BE2C (cell line): ENCODE data around the gene PTPRN2.

ENCODE experiments used
- DNase-seq: peaks from one replicate; pipeline ENCODE4 v3.0.0-alpha.2; 2020
- H3K27me3 ChIP-seq: fragments of 250-450 bp; sonication (Bioruptor Pico); 2 replicates; pipeline ENCODE4 v1.5.1; 2020; ENCODE audit warnings: mild to moderate bottlenecking
- H3K36me3 ChIP-seq: fragments of 250-450 bp; sonication (Bioruptor Pico); 2 replicates; pipeline ENCODE4 v1.5.1; 2020; ENCODE audit warnings: mild to moderate bottlenecking
- H3K4me1 ChIP-seq: fragments of 250-450 bp; sonication (Bioruptor Pico); 2 replicates; pipeline ENCODE4 v1.5.1; 2020
- H3K4me3 ChIP-seq: 2 replicates; pipeline ENCODE4 v1.5.1; 2011; ENCODE audit warnings: low read depth, low read length
- H3K9me3 ChIP-seq: fragments of 250-450 bp; sonication (Bioruptor Pico); 2 replicates; pipeline ENCODE4 v1.5.1; 2020
- TF ChIP-seq, protein P1 (sequence below): IDR thresholded peaks from 2 replicates; pipeline ENCODE4 v1.5.1; 2012; ENCODE audit warnings: mild to moderate bottlenecking, low read depth, low read length

Gene PTPRN2

DNA sequence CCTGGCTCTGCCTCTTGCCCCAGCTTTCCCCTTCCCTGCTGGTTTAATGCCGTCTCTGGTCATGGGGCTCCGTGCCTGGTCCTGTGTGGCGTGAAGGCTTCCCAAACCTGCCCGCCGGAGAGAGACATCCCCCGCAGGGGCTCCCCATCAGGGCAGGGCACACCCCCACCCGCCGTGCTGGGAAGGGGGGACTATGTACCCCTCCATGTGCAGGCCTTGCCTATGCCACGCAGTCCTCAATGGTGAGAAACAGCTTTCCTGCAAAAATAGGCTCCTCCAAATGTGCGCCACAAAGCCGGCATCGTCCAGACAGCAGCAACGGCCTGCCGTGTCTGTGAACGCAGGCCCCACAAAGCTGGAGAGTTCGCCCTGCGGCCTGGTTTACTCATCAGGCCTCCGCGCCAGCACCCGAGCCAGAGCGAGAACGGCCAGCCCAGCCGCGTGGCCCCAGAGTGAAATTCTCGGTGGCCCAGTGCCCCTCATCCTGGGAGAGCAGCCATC, 937.4 kb downstream of the PTPRN2 start:
- H3K9me3 ChIP-seq = no peaks in the 10 kb centered on the region
- H3K4me1 ChIP-seq = no peaks in the 10 kb centered on the region
- no peaks in the 10 kb centered on the region for H3K27me3 ChIP-seq
- no peaks in the 10 kb centered on the region for H3K36me3 ChIP-seq
- TF ChIP-seq, protein P1, sequence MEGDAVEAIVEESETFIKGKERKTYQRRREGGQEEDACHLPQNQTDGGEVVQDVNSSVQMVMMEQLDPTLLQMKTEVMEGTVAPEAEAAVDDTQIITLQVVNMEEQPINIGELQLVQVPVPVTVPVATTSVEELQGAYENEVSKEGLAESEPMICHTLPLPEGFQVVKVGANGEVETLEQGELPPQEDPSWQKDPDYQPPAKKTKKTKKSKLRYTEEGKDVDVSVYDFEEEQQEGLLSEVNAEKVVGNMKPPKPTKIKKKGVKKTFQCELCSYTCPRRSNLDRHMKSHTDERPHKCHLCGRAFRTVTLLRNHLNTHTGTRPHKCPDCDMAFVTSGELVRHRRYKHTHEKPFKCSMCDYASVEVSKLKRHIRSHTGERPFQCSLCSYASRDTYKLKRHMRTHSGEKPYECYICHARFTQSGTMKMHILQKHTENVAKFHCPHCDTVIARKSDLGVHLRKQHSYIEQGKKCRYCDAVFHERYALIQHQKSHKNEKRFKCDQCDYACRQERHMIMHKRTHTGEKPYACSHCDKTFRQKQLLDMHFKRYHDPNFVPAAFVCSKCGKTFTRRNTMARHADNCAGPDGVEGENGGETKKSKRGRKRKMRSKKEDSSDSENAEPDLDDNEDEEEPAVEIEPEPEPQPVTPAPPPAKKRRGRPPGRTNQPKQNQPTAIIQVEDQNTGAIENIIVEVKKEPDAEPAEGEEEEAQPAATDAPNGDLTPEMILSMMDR = no peak
- no peak overlapping the region for H3K4me3 ChIP-seq
- DNase-seq = no peak

DNA sequence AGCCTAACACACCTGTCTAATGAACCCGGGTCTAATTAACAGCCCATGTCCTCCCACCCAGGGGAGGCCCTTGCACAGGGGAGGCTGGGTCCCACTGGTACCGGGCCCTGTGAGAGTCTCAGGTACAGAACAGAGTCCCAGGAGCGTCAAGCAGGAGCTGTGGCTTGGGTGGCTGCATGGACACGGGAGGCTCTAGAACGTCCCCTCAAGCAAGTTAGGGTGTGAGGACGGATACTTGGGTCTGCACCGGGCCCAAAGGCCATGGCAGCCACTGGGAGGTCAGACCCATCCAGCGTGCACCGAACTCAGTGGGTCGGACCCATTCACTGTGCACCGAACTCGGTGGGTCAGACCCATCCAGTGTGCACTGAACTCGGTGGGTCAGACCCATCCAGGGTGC, 941.1 kb downstream of the PTPRN2 start:
- DNase-seq = no peak
- H3K4me3 ChIP-seq = no peak overlapping the region
- no peaks in the 10 kb centered on the region for H3K36me3 ChIP-seq
- no peaks in the 10 kb centered on the region for H3K4me1 ChIP-seq
- H3K27me3 ChIP-seq = no peaks in the 10 kb centered on the region
- H3K9me3 ChIP-seq = no peaks in the 10 kb centered on the region
- TF ChIP-seq, protein P1 = no peak

DNA sequence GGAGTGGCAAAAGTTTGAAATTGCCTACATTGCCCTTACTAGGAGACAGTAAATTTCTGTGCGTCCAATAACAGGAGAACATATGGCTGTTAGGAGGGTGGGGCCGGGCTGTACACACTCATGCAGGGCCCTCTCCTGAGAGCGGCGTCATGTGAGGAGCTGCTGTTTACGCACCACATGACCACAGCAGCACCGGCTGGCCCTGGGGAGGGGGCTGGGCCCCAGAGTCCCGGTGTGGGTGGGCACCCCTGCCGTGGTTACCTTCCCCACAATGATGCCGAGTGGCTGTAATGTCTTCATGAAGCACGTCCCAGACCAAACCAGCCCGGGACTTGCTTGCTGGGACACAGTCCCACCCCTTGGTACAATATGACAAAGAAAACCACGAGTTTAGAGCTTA, 942.1 kb downstream of the PTPRN2 start:
- H3K36me3 ChIP-seq = no peaks in the 10 kb centered on the region
- no peaks in the 10 kb centered on the region for H3K9me3 ChIP-seq
- H3K4me1 ChIP-seq = no peaks in the 10 kb centered on the region
- DNase-seq = no peak
- H3K4me3 ChIP-seq = no peak overlapping the region
- H3K27me3 ChIP-seq = no peaks in the 10 kb centered on the region
- TF ChIP-seq, protein P1 = no peak

DNA sequence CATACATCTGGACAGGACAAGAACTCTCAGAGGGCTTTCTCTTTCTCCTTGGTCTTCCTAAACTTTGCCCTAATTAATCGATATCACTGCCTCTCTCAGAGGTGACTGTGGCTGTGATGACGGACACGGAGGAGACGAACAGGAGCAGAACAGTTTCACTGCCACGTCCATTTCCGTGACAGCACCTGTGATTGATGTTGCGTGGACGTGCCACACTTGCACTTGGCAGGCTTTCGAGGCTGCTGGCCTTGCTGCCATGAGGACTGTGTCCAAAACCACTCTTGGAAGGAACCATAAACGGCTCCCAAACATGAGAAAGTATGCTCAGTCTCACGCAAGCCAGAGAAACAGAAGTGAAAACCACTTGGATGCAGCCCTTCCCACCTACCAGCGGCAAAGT, 942.7 kb downstream of the PTPRN2 start:
- H3K4me1 ChIP-seq = no peaks in the 10 kb centered on the region
- no peak for DNase-seq
- H3K36me3 ChIP-seq = no peaks in the 10 kb centered on the region
- no peak overlapping the region for H3K4me3 ChIP-seq
- H3K27me3 ChIP-seq = no peaks in the 10 kb centered on the region
- H3K9me3 ChIP-seq = no peaks in the 10 kb centered on the region
- TF ChIP-seq, protein P1 = no peak

DNA sequence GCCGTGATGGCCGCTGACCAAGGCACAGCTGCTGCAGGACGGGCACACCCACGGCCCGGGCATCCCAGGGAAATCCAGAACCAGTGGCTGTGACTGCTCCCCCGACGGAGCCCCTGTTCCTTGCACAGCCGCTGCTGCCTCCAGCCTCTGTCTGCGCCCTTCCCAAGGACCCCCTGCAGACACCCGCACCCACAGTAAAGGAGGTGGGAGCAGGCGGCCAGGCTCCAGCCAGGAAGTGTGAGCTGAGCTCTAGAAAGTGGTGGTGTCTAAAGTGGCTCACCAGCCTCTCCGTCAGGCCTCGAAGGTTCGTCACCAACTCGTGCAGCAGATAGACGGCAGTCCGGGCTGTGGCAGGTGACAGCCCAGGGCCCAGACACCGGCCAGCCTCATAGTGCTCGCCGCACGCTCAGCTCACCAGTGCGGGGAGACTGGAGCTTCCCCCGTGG, 944.1 kb downstream of the PTPRN2 start:
- DNase-seq = no peak
- Histone ChIP-seq H3K4me1 (no peaks in the 10 kb centered on the region), H3K4me3 (no peak overlapping the region), H3K36me3 (no peaks in the 10 kb centered on the region), H3K9me3 (no peaks in the 10 kb centered on the region; the same call in 1 of the 2 replicates), H3K27me3 (no peaks in the 10 kb centered on the region)
- TF ChIP-seq, protein P1 = no peak

DNA sequence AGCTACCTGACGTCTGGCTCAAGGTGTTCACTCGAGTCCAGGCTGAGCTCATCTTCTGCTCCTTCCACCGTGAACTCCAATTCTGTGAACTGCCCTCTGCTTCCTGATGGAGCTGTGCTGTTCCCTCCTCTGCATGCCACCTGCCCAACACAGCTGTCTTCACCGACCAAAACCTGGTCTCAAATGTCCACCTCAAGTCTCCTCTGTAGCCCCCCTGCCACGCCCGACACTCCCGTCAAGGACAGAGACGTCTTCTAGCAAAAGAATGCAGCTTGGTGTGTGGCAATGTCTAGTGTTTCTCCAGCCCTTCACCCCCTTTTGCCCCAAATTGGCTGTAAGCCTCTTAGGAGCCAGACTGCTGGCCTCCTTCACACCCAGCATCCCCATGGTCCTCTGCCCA, 945.8 kb downstream of the PTPRN2 start:
- TF ChIP-seq, protein P1 = no peak
- H3K9me3 ChIP-seq = no peaks in the 10 kb centered on the region; the same call in 1 of the 2 replicates

More for the DNA sequence above, 945.8 kb downstream of the PTPRN2 start:
- Histone ChIP-seq H3K36me3 (no peaks in the 10 kb centered on the region), H3K27me3 (no peaks in the 10 kb centered on the region), H3K4me1 (no peaks in the 10 kb centered on the region), H3K4me3 (no peak overlapping the region)
- no peak for DNase-seq
